CD4-positive, alpha-beta T cell (primary cell): ENCODE data around the gene MINDY3. TPM values are rescaled to one million over a fixed set of nuclear protein-coding genes. Genes with fewer than 3 reads are reported as not detected.

Experiments used
- ATAC-seq: fragments of 200-7000 bp; cut with Tn5 transposase; one replicate; pipeline ENCODE4 v1.10.0; 2022; ENCODE audit warnings: mild to moderate bottlenecking; ENCODE audit not compliant: poor library complexity
- CTCF ChIA-PET: fragments of 350-600 bp; sonication (Branson Sonifier 250); formaldehyde crosslinking; loops from one replicate; lab custom pipeline; 2021; ENCODE audit warnings: antibody characterized with exemption, inconsistent platforms; lab: Charles Lee
- POLR2A ChIA-PET: fragments of 350-600 bp; sonication (Branson Sonifier 250); formaldehyde crosslinking; loops from one replicate; lab custom pipeline; 2021; ENCODE audit warnings: antibody characterized with exemption, inconsistent platforms; lab: Charles Lee
- DNase-seq, 14 experiments: peaks; one replicate each; pipeline ENCODE4 v3.0.0-alpha.2; 2013 to 2020; ENCODE audit warnings: mixed read lengths in 2 of 14
- H3K27ac ChIP-seq, 2 donors: one replicate each; pipeline versions ENCODE4 v1.5.1 to v1.7.0; 2013; ENCODE audit warnings: low read length in 2 of 2, low read depth in 1 of 2, mild to moderate bottlenecking in 1 of 2
- H3K27me3 ChIP-seq, 2 experiments: 1 replicate in 1 of 2; 2 replicates in 1 of 2; pipeline versions ENCODE4 v1.6.1 to v1.7.0; 2013; ENCODE audit warnings: low read length in 2 of 2, control low read depth in 1 of 2, mild to moderate bottlenecking in 1 of 2, moderate library complexity in 1 of 2; ENCODE audit not compliant: insufficient read depth in 2 of 2, control insufficient read depth in 1 of 2
- H3K36me3 ChIP-seq: one replicate; pipeline ENCODE4 v1.6.1; 2013; ENCODE audit warnings: low read length, control low read depth; ENCODE audit not compliant: insufficient read depth
- H3K4me1 ChIP-seq: one replicate; pipeline ENCODE4 v1.6.1; 2013; ENCODE audit warnings: low read length, control low read depth; ENCODE audit not compliant: insufficient read depth
- H3K4me3 ChIP-seq: one replicate; pipeline ENCODE4 v1.5.1; 2013; ENCODE audit warnings: mild to moderate bottlenecking, low read length, moderate library complexity
- H3K9me3 ChIP-seq, 2 experiments: 1 replicate in 1 of 2; 2 replicates in 1 of 2; pipeline versions ENCODE4 v1.6.1 to v1.7.0; 2013; ENCODE audit warnings: low read length in 2 of 2, mild to moderate bottlenecking in 2 of 2, control low read depth in 1 of 2, moderate library complexity in 1 of 2; ENCODE audit not compliant: control insufficient read depth in 1 of 2, insufficient read depth in 1 of 2
- H3K27ac Mint-ChIP-seq: one replicate; pipeline ENCODE4 v1.8.0; 2020; ENCODE audit warnings: mixed read lengths
- H3K27me3 Mint-ChIP-seq: one replicate; pipeline ENCODE4 v1.8.0; 2021; ENCODE audit warnings: mixed read lengths
- H3K36me3 Mint-ChIP-seq: one replicate; pipeline ENCODE4 v1.8.0; 2021; ENCODE audit warnings: low read depth, mixed read lengths
- H3K4me1 Mint-ChIP-seq: one replicate; pipeline ENCODE4 v1.8.0; 2021; ENCODE audit warnings: low read depth, mixed read lengths
- H3K4me3 Mint-ChIP-seq: one replicate; pipeline ENCODE4 v1.8.0; 2020; ENCODE audit warnings: mild to moderate bottlenecking, mixed read lengths
- H3K9me3 Mint-ChIP-seq: one replicate; pipeline ENCODE4 v1.8.0; 2020; ENCODE audit warnings: mixed read lengths
- CTCF ChIP-seq: fragments of 200-600 bp; IDR thresholded peaks from one replicate; pipeline ENCODE4 v1.8.0; 2022; ENCODE audit warnings: antibody characterized with exemption, mild to moderate bottlenecking
- intact Hi-C, 2 experiments: fragments of 100-400 bp; cut with DNase I in 1 of 2; cut with micrococcal nuclease in 1 of 2; formaldehyde crosslinking; loops; one replicate each; pipeline versions ENCODE4 v1.15.1 to v1.9.0; 2023 to 2025; cut with DNase I, micrococcal nuclease
- total RNA-seq, 174 experiments: library from RNA in 2 of 174; stranded (reverse) in 2 of 174; gene quantifications; one replicate each; pipeline ENCODE4 v1.2.3 and lab custom pipeline; 2021 to 2026

Gene MINDY3
- total RNA-seq, 2 experiments from 2014 or later, result 39.8 to 40.6 TPM

DNA sequence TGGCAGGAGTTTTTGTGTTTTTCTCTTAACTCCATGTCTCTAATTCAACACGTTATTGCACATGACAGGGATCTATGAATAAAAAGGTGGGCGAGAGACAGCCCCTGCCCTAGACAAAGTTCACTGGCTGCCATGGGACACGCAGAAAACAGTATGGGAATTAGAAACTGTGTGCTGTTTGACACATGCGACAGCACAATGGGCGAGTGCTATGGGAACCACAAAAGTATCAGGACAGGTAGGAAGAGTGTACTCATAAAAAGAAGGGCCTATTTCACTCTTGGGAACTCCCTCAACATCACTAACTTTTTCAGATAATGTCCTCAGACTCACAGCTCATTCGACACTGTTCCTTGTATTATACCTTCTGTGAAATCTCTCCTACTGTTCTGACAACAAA, 45.7 kb downstream of the MINDY3 start:
- ATAC-seq (no peak), DNase-seq (no peak)
- H3K9me3 ChIP-seq, result no peaks in the 10 kb centered on the region
- H3K4me1 Mint-ChIP-seq, result no peaks in the 10 kb centered on the region
- H3K4me3 Mint-ChIP-seq, result no peak overlapping the region
- ChIA-PET POLR2A (no interaction called here), CTCF (no interaction called here)
- no peak overlapping the region for H3K27ac ChIP-seq
- peaks cover 72% of the 10 kb centered on the region for H3K36me3 Mint-ChIP-seq
- H3K36me3 ChIP-seq, result peaks cover 24% of the 10 kb centered on the region
- H3K27me3 ChIP-seq, result no peaks in the 10 kb centered on the region
- no peak for TF ChIP-seq CTCF
- no peak overlapping the region for H3K4me3 ChIP-seq
- no peak overlapping the region for H3K27ac Mint-ChIP-seq
- no peaks in the 10 kb centered on the region for H3K27me3 Mint-ChIP-seq
- H3K4me1 ChIP-seq, result no peaks in the 10 kb centered on the region
- H3K9me3 Mint-ChIP-seq, result no peaks in the 10 kb centered on the region
- intact Hi-C loops, result no loop called here

- peaks cover 30% of the 10 kb centered on the region for H3K36me3 ChIP-seq
- CTCF ChIA-PET, result no interaction called here
These were observed 46.9 kb downstream of the MINDY3 start for GRCh38 chr10:15813415-15813814.

GRCh38 chr10:15809450-15809849, 50.9 kb downstream of the MINDY3 start:
- H3K4me1 ChIP-seq, result no peaks in the 10 kb centered on the region
- CTCF ChIA-PET, result no interaction called here
- ATAC-seq (no peak), DNase-seq (no peak)
- H3K4me3 ChIP-seq, result no peak overlapping the region
- no peak overlapping the region for H3K27ac ChIP-seq
- no peaks in the 10 kb centered on the region for H3K9me3 ChIP-seq
- Mint-ChIP-seq H3K27me3 (no peaks in the 10 kb centered on the region), H3K27ac (no peak overlapping the region), H3K4me1 (no peaks in the 10 kb centered on the region), H3K4me3 (no peak overlapping the region), H3K36me3 (peaks cover 80% of the 10 kb centered on the region), H3K9me3 (no peaks in the 10 kb centered on the region)
- H3K27me3 ChIP-seq, result no peaks in the 10 kb centered on the region
- H3K36me3 ChIP-seq, result peaks cover 44% of the 10 kb centered on the region
- TF ChIP-seq CTCF, result no peak
- intact Hi-C loops, result no loop called here
- POLR2A ChIA-PET, result no interaction called here

More at GRCh38 chr10:15813415-15813814, 46.9 kb downstream of the MINDY3 start:
- Histone ChIP-seq H3K27ac (no peak overlapping the region), H3K9me3 (no peaks in the 10 kb centered on the region), H3K27me3 (no peaks in the 10 kb centered on the region), H3K4me1 (no peaks in the 10 kb centered on the region), H3K4me3 (no peak overlapping the region)
- POLR2A ChIA-PET, result no interaction called here
- intact Hi-C loops, result no loop called here
- TF ChIP-seq CTCF, result no peak
- Mint-ChIP-seq H3K36me3 (peaks cover 70% of the 10 kb centered on the region), H3K9me3 (no peaks in the 10 kb centered on the region), H3K27ac (no peak overlapping the region), H3K27me3 (no peaks in the 10 kb centered on the region), H3K4me3 (no peak overlapping the region), H3K4me1 (no peaks in the 10 kb centered on the region)
- ATAC-seq (no peak), DNase-seq (no peak)
